H1 (cell line): ENCODE data around the gene SEMA3F.

Experiments
- CHD1 ChIP-seq: IDR thresholded peaks from 2 replicates; pipeline ENCODE4 v1.6.1; 2012; ENCODE audit warnings: low read depth, low read length, improper control_type of control experiment
- CHD2 ChIP-seq: IDR thresholded peaks from 2 replicates; pipeline ENCODE4 v1.6.1; 2012; ENCODE audit warnings: low read length, improper control_type of control experiment
- CREB1 ChIP-seq: IDR thresholded peaks from 2 replicates; pipeline ENCODE4 v1.6.1; 2012; ENCODE audit warnings: inconsistent platforms
- CTCF ChIP-seq, 3 experiments: IDR thresholded peaks; 1 replicate in 2 of 3; 2 replicates in 1 of 3; pipeline versions ENCODE4 v1.5.1 to v1.6.1; 2011; ENCODE audit warnings: low read length in 3 of 3, mild to moderate bottlenecking in 3 of 3, inconsistent platforms in 2 of 3, low read depth in 1 of 3, moderate library complexity in 1 of 3; ENCODE audit not compliant: insufficient read depth in 1 of 3; ENCODE audit errors: control extremely low read depth in 1 of 3
- EGR1 ChIP-seq: IDR thresholded peaks from 2 replicates; pipeline ENCODE4 v1.6.1; 2011; ENCODE audit warnings: low read depth, low read length, borderline replicate concordance
- POU5F1 ChIP-seq: IDR thresholded peaks from 2 replicates; pipeline ENCODE4 v1.6.1; 2011; ENCODE audit warnings: low read depth, mild to moderate bottlenecking, low read length, moderate library complexity
- RAD21 ChIP-seq, 2 experiments: IDR thresholded peaks in 1 of 2; conservative IDR thresholded peaks in 1 of 2; 2 replicates each; pipeline ENCODE4 v1.6.1; 2011; ENCODE audit warnings: low read depth in 2 of 2, low read length in 2 of 2, improper control_type of control experiment in 1 of 2, inconsistent platforms in 1 of 2, mild to moderate bottlenecking in 1 of 2, moderate library complexity in 1 of 2
- SP2 ChIP-seq: IDR thresholded peaks from 2 replicates; pipeline ENCODE4 v1.6.1; 2012; ENCODE audit warnings: mild to moderate bottlenecking, low read length, inconsistent platforms
- TF ChIP-seq, protein P1 (sequence below): IDR thresholded peaks from 2 replicates; pipeline ENCODE4 v1.6.1; 2012; ENCODE audit warnings: inconsistent platforms

- TF ChIP-seq CTCF (IDR thresholded peaks at IDR 0.05; ENCODE audit: control extremely low read depth in 1 of 3, insufficient read depth in 1 of 3, low read depth in 1 of 3, low read length in 3 of 3) (peak in 2 of 3 experiments; percentile 92 to 98; a peak in 3 of 4 replicates), CHD2 (no peak), CHD1 (no peak), EGR1 (no peak), POU5F1 (no peak), RAD21 (IDR thresholded peaks at IDR 0.05 in 1 of 2, conservative IDR thresholded peaks at IDR 0.05 in 1 of 2; ENCODE audit: low read depth in 2 of 2, low read length in 2 of 2) (peak; percentile 94 to 96), SP2 (no peak), CREB1 (no peak)
- TF ChIP-seq, protein P1, sequence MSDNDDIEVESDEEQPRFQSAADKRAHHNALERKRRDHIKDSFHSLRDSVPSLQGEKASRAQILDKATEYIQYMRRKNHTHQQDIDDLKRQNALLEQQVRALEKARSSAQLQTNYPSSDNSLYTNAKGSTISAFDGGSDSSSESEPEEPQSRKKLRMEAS: no peak
Observed at GRCh38 chr3:50192689-50193141, 37.6 kb downstream of the SEMA3F start.
